Measurements from ENCODE around the gene UGCG.

Gene UGCG

DNA sequence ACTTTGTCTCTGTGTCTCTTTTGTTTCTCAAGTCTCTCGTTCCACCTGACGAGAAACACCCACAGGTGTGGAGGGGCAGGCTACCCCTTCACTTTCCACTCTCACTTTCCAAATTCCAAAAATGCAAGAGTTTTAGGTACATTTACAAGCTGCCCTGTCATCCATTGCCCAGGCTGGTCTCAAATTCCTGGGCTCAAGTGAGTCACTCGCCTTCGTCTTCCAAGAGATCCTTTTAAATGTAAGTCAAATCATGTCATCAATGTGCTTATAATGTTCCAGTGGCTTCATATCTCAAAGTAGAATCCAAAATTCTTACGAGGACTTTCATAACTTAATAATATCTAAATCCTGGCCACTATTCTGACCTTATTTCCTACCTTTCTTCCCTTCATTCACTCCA, 20.4 kb upstream of the UGCG start:
- no peak overlapping the region for H3K9ac ChIP-seq (ENCODE audit: low read depth, low read length, poor library complexity, severe bottlenecking)
- H3F3A ChIP-seq (ENCODE audit: low read depth): no peaks in the 10 kb centered on the region
- no peak overlapping the region for H3K4me2 ChIP-seq (ENCODE audit: low read depth, low read length, poor library complexity, severe bottlenecking)
- H3K9me2 ChIP-seq (replicated peaks; ENCODE audit: low read depth, low read length): no peaks in the 10 kb centered on the region
- no peak for TF ChIP-seq CTCF (conservative IDR thresholded peaks at IDR 0.05; ENCODE audit: low read length)
- no peak for TF ChIP-seq EZH2phosphoT487 (IDR thresholded peaks at IDR 0.05; ENCODE audit: borderline replicate concordance)
- H4K20me1 ChIP-seq (ENCODE audit: insufficient read depth, low read length, poor library complexity, severe bottlenecking): no peaks in the 10 kb centered on the region
- no peaks in the 10 kb centered on the region for H3K36me3 ChIP-seq (ENCODE audit: insufficient read depth, low read length)
- H3K27me3 ChIP-seq (ENCODE audit: insufficient read depth, low read length, poor library complexity, severe bottlenecking): peaks cover 4% of the 10 kb centered on the region
- H2AFZ ChIP-seq (ENCODE audit: low read length): no peak overlapping the region
- peaks cover 2% of the 10 kb centered on the region for H3K4me1 ChIP-seq (ENCODE audit: insufficient read depth, low read length, poor library complexity, severe bottlenecking)
- no peaks in the 10 kb centered on the region for H3K9me3 ChIP-seq (ENCODE audit: insufficient read depth, low read depth, low read length)
- H3K4me3 ChIP-seq (ENCODE audit: low read length, poor library complexity, severe bottlenecking): no peak overlapping the region
- H3K79me2 ChIP-seq (ENCODE audit: insufficient read depth, low read length): no peaks in the 10 kb centered on the region

GRCh38 chr9:111877420-111877819, 19.2 kb upstream of the UGCG start:
- H3K27me3 ChIP-seq (ENCODE audit: insufficient read depth, low read length, poor library complexity, severe bottlenecking): peaks cover 4% of the 10 kb centered on the region
- no peaks in the 10 kb centered on the region for H3K79me2 ChIP-seq (ENCODE audit: insufficient read depth, low read length)
- H3F3A ChIP-seq (ENCODE audit: low read depth): no peaks in the 10 kb centered on the region
- no peak overlapping the region for H3K9ac ChIP-seq (ENCODE audit: low read depth, low read length, poor library complexity, severe bottlenecking)
- H4K20me1 ChIP-seq (ENCODE audit: insufficient read depth, low read length, poor library complexity, severe bottlenecking): no peaks in the 10 kb centered on the region
- H3K4me3 ChIP-seq (ENCODE audit: low read length, poor library complexity, severe bottlenecking): no peak overlapping the region
- no peaks in the 10 kb centered on the region for H3K9me2 ChIP-seq (replicated peaks; ENCODE audit: low read depth, low read length)
- no peaks in the 10 kb centered on the region for H3K4me1 ChIP-seq (ENCODE audit: insufficient read depth, low read length, poor library complexity, severe bottlenecking)
- no peak for TF ChIP-seq CTCF (conservative IDR thresholded peaks at IDR 0.05; ENCODE audit: low read length)
- TF ChIP-seq EZH2phosphoT487 (IDR thresholded peaks at IDR 0.05; ENCODE audit: borderline replicate concordance): no peak
- H3K36me3 ChIP-seq (ENCODE audit: insufficient read depth, low read length): no peaks in the 10 kb centered on the region
- no peak overlapping the region for H3K4me2 ChIP-seq (ENCODE audit: low read depth, low read length, poor library complexity, severe bottlenecking)
- no peaks in the 10 kb centered on the region for H3K9me3 ChIP-seq (ENCODE audit: insufficient read depth, low read depth, low read length)
- no peak overlapping the region for H2AFZ ChIP-seq (ENCODE audit: low read length)

DNA sequence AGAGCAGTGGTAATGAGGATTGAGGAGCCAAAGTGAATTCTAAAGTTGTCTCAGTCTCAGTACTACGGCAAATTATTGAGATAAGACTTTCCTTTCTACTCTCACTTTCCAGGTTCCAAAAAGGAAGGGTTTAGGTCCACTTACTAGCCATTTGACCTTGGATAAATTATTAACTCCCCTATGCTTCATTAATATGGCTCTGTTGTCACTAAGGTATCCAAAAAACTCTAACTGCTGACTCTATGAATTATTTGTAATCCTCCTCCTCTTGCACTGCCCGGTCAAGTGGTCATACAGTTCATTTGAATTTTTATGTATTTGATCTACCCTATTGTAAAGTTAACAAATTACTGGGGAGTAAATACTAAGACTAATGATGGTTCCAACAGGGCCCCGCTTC, 17.7 kb upstream of the UGCG start:
- Histone ChIP-seq H3K79me2 (ENCODE audit: insufficient read depth, low read length) (no peaks in the 10 kb centered on the region), H3K9me2 (replicated peaks; ENCODE audit: low read depth, low read length) (no peaks in the 10 kb centered on the region), H3K9ac (ENCODE audit: low read depth, low read length, poor library complexity, severe bottlenecking) (no peak overlapping the region), H3K9me3 (ENCODE audit: insufficient read depth, low read depth, low read length) (no peaks in the 10 kb centered on the region), H3K36me3 (ENCODE audit: insufficient read depth, low read length) (no peaks in the 10 kb centered on the region), H3K27me3 (ENCODE audit: insufficient read depth, low read length, poor library complexity, severe bottlenecking) (peaks cover 4% of the 10 kb centered on the region), H2AFZ (ENCODE audit: low read length) (no peak overlapping the region), H3K4me1 (ENCODE audit: insufficient read depth, low read length, poor library complexity, severe bottlenecking) (no peaks in the 10 kb centered on the region), H3K4me3 (ENCODE audit: low read length, poor library complexity, severe bottlenecking) (no peak overlapping the region), H4K20me1 (ENCODE audit: insufficient read depth, low read length, poor library complexity, severe bottlenecking) (no peaks in the 10 kb centered on the region), H3F3A (ENCODE audit: low read depth) (no peaks in the 10 kb centered on the region), H3K4me2 (ENCODE audit: low read depth, low read length, poor library complexity, severe bottlenecking) (no peak overlapping the region)
- TF ChIP-seq EZH2phosphoT487 (IDR thresholded peaks at IDR 0.05; ENCODE audit: borderline replicate concordance) (no peak), CTCF (conservative IDR thresholded peaks at IDR 0.05; ENCODE audit: low read length) (no peak)
